Stomach smooth muscle (tissue), 2 donors: ENCODE measurements around the gene GNG13.

Source experiments
- H3K27ac ChIP-seq: one replicate; pipeline ENCODE4 v1.7.0; 2013; ENCODE audit warnings: mild to moderate bottlenecking, low read length, inconsistent platforms
- H3K27me3 ChIP-seq, 2 donors: one replicate each; pipeline ENCODE4 v1.7.0; 2013; ENCODE audit warnings: low read length in 2 of 2; ENCODE audit not compliant: insufficient read depth in 2 of 2, control insufficient read depth in 1 of 2
- H3K36me3 ChIP-seq, 2 donors: one replicate each; pipeline ENCODE4 v1.7.0; 2013; ENCODE audit warnings: low read length in 2 of 2; ENCODE audit not compliant: control insufficient read depth in 2 of 2, insufficient read depth in 2 of 2
- H3K4me1 ChIP-seq: one replicate; pipeline ENCODE4 v1.7.0; 2013; ENCODE audit warnings: low read length; ENCODE audit not compliant: control insufficient read depth, insufficient read depth
- H3K4me3 ChIP-seq, 2 donors: one replicate each; pipeline ENCODE4 v1.7.0; 2013; ENCODE audit warnings: low read length in 2 of 2
- H3K9ac ChIP-seq, 2 donors: one replicate each; pipeline ENCODE4 v1.7.0; 2013; ENCODE audit warnings: low read length in 2 of 2, mild to moderate bottlenecking in 1 of 2
- H3K9me3 ChIP-seq, 2 donors: one replicate each; pipeline ENCODE4 v1.7.0; 2013; ENCODE audit warnings: low read length in 2 of 2; ENCODE audit not compliant: control insufficient read depth in 2 of 2
- donor health status: healthy.
- donor health status: Pancreatic carcinoma.

Gene GNG13, protein sequence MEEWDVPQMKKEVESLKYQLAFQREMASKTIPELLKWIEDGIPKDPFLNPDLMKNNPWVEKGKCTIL

DNA sequence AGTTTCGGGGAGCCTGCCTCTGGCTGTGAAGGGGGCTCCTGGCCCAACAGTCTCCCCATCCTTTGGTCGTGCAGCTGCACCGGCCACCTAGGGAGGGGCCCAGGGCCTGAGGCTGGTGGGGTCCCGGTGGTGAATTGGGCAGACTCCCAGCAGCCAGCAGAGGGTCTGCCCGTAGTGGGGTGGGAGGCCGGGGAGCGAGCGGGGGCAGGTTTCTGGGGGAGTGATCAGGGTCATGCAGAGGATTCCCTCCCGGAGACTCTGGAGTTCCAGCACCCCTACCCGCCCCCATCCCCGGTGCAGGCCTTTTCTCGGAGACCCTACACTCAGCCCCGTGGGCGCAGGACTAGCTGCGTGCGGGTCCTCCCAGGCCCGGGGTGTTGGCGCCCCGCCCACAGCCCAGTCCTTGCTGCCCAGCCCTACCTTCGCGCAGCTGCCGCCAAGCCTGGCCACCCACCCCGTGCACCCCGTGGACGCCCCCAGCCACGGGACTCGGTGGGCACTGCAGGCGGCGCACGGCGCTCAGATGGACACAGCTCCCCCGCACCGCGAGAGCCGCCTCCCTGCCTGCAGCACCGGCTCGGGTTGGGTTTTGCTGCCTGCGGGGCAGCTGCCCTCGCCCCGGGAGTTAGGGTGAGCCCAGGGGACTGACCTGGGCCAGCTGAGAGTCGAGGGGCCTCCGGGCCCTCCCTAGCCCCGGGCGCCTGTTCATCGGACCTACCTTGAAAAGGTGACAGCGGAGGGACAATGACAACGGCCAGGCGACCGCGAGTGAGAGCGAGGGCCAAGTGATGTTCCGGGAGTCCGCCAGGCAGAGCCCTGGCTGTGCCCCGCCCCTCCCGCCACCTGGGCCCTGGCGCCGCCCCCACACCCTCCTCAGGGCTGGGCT is at the start of gene GNG13:
GNG13 (minus strand) TSS at position 787 of the 886 bp plus-strand sequence. CDS start 1,657 bp downstream, outside the sequence.
- no peaks in the 10 kb centered on the region for H3K4me1 ChIP-seq
- H3K27ac ChIP-seq, result no peak within 1 kb of the TSS
- no peak within 1 kb of the TSS for H3K9ac ChIP-seq
- H3K36me3 ChIP-seq, result no peaks in the 10 kb centered on the region
- peaks cover 22 to 34% of the 10 kb centered on the region in 2 donors for H3K27me3 ChIP-seq
- H3K4me3 ChIP-seq, result no peak within 1 kb of the TSS
- H3K9me3 ChIP-seq, result no peaks in the 10 kb centered on the region

DNA sequence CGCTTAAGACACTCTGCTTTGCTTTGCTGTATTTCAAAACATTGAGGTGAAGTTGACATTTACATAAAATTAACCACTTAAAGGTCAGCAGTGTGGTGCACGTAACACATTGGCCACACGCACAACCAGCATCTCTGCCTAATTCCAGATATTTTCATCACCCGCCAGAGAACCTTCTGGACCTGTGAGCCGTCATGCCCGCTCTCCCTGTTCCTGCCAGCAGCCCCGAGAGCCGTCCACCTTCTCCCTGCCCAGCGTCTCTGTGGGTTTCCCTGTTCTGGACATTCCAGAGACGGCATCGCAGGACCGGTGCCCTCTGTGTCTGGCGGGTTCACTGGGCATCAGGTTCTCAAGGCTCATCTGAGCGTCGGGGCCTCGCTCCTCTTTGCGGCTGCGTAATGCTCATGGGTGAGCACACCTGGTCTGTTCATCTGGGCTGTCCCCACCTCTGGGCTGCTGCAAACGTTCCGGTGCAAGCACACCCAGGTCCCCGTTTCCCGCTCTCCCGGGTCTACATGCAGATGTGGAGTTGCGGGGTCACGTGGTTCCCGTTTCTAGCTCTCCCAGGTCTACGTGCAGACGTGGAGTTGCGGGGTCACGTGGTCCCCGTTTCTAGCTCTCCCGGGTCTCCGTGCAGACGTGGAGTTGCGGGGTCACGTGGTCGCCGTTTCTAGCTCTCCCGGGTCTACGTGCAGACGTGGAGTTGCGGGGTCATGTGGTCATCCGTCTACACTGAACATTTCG is 48.1 kb upstream of the GNG13 start:
- H3K9ac ChIP-seq, result no peak overlapping the region
- H3K27ac ChIP-seq, result no peak overlapping the region
- no peaks in the 10 kb centered on the region for H3K9me3 ChIP-seq
- H3K4me1 ChIP-seq, result no peaks in the 10 kb centered on the region
- H3K27me3 ChIP-seq, result no peaks in the 10 kb centered on the region
- no peak overlapping the region for H3K4me3 ChIP-seq
- peaks cover 0 to 2% of the 10 kb centered on the region in 2 donors for H3K36me3 ChIP-seq

DNA sequence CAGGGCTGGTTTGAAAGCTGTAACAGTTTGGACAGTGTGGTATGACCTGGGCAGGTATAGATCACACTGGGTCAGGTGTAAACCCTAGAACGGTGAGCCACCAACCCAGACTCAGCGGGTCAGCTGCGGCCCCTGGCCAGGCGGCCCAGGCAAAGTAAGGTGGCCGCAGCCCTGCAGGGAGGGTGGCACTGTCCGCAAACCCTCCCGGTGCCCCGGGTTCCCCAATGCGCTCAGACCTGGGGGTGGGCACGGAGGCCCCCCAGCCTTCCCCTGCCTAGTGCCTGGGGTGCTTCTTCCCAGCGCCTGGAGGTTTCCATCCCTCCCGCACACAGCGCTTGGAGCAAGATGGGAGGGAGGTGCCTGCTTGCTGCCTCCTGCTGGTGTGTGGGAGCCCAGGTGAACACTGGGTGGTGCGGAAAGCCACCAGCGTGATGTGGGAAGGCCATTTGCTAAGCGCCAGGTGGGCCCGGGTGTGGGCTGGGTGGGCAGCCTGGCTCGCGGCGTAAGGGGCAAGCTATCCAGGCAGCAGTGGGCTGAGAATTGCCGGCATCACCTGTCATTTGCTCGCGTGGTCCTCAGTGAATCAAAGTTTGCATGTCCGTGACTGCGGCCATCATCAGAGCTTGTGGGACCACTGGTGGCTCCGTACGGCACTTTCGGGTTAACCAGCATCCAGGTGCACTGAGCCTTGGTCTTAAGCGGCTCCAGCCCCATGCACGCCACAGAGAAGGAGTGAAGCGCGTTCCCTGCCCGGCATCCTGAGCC is 47.3 kb upstream of the GNG13 start:
- Histone ChIP-seq H3K4me1 (no peaks in the 10 kb centered on the region), H3K9me3 (no peaks in the 10 kb centered on the region), H3K27me3 (no peaks in the 10 kb centered on the region), H3K27ac (no peak overlapping the region), H3K4me3 (no peak overlapping the region), H3K36me3 (peaks cover 0 to 2% of the 10 kb centered on the region in 2 donors), H3K9ac (no peak overlapping the region)

DNA sequence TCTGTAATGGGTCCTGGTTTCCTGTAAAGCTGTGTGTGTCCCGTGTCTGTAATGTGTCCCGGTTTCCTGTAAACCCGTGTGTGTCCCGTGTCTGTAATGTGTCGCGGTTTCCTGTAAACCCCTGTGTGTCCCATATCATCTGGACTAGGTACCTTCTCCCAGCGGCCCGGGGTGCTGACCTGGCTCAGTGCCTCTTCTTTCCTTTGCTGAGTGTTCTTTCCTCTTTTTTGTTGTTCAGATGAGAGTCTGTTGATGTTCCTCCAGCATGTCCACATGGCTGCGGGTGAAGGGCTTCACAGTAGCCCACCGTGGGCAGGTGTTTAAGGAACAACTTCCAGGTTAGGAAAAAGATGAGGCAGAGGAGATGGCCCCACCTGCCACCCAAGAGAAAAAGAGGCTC is 46.6 kb upstream of the GNG13 start:
- no peak overlapping the region for H3K27ac ChIP-seq
- no peak overlapping the region for H3K9ac ChIP-seq
- H3K4me3 ChIP-seq, result no peak overlapping the region
- peaks cover 0 to 2% of the 10 kb centered on the region in 2 donors for H3K36me3 ChIP-seq
- no peaks in the 10 kb centered on the region for H3K27me3 ChIP-seq
- H3K9me3 ChIP-seq, result no peaks in the 10 kb centered on the region
- H3K4me1 ChIP-seq, result no peaks in the 10 kb centered on the region

DNA sequence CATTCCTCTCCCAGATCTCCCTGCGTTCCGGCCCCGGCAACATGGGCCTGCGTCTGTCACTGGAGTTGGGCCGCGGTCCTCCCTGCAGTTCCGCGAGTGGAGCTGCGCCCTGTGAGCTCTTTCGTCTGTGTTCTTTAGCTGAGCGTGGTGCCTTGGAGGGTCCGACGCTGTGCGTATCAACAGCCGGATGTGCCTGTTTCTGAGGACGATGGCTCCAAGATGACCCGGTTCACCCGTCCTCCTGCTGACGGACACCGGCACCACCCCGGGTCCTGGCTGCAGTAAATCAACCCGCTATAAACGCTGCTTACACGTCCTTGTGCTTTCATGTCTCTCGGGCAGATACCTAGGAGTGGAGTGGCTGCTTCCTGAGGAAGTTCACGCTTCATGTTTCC is 44.8 kb upstream of the GNG13 start:
- no peak overlapping the region for H3K4me3 ChIP-seq
- no peak overlapping the region for H3K27ac ChIP-seq
- H3K9me3 ChIP-seq, result no peaks in the 10 kb centered on the region
- peaks cover 0 to 2% of the 10 kb centered on the region in 2 donors for H3K36me3 ChIP-seq
- H3K27me3 ChIP-seq, result peaks cover 3% of the 10 kb centered on the region in 2 donors
- no peaks in the 10 kb centered on the region for H3K4me1 ChIP-seq
- no peak overlapping the region for H3K9ac ChIP-seq

DNA sequence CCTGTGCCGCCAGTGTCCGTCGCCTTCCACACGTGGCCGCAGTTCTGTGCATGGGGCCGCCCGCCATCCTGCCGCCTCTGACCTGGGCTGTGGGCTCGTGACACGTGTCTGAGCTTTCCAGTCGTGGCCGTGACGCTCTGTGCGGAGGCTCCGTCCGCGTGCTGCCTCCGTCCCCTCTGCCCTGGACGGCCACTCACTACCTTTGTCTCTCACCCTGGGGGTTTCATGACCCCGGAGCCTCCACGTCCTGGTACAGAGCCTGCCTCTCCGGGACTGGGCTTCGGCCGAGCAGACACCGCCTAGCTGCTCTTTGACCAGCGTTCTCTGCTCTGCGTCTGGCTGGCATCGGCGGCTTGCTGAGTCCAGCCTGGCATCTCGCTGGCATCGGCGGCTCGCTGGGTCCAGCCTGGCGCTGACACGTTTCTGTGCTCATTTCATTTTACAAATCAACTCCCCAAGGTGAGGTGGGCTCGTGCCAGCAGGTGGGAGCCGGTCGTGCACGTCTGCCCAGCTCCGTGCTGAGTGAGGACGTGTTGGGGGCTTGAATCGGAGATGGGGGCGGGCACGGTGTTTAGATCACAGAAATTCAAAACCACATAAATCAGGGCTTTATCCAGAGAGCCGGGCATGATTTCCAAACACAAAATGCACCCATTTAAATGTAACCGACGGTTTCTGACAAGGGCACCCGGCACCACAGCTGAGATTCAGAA is 44.3 kb upstream of the GNG13 start:
- H3K4me3 ChIP-seq, result no peak overlapping the region

DNA sequence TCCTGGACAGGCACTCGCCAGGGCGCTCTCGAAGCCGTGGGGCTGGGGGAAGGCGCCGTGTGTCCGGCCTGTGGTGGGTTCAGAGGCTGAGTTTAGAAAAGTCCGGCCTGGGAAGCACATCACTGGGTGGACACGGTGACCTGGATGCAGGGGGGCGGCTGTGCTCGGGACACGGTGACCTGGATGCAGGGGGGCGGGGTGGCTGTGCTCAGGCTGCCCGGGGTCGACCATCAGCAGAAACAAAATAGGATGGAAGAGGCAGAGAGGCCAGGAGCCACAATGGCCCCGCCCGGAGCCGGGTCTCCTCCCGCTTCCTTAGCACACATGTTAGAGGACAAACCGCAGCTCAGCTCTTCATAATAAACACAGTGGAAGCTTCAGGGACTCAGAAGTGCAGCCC is 43.2 kb upstream of the GNG13 start:
- Histone ChIP-seq H3K9ac (no peak overlapping the region), H3K27me3 (peaks cover 3 to 18% of the 10 kb centered on the region in 2 donors), H3K9me3 (no peaks in the 10 kb centered on the region), H3K36me3 (peaks cover 0 to 2% of the 10 kb centered on the region in 2 donors), H3K4me3 (no peak overlapping the region), H3K27ac (no peak overlapping the region), H3K4me1 (no peaks in the 10 kb centered on the region)

More for the DNA sequence above, 44.3 kb upstream of the GNG13 start:
- Histone ChIP-seq H3K27me3 (peaks cover 3 to 8% of the 10 kb centered on the region in 2 donors), H3K27ac (no peak overlapping the region), H3K9me3 (no peaks in the 10 kb centered on the region), H3K36me3 (peaks cover 0 to 2% of the 10 kb centered on the region in 2 donors), H3K4me1 (no peaks in the 10 kb centered on the region), H3K9ac (no peak overlapping the region)

DNA sequence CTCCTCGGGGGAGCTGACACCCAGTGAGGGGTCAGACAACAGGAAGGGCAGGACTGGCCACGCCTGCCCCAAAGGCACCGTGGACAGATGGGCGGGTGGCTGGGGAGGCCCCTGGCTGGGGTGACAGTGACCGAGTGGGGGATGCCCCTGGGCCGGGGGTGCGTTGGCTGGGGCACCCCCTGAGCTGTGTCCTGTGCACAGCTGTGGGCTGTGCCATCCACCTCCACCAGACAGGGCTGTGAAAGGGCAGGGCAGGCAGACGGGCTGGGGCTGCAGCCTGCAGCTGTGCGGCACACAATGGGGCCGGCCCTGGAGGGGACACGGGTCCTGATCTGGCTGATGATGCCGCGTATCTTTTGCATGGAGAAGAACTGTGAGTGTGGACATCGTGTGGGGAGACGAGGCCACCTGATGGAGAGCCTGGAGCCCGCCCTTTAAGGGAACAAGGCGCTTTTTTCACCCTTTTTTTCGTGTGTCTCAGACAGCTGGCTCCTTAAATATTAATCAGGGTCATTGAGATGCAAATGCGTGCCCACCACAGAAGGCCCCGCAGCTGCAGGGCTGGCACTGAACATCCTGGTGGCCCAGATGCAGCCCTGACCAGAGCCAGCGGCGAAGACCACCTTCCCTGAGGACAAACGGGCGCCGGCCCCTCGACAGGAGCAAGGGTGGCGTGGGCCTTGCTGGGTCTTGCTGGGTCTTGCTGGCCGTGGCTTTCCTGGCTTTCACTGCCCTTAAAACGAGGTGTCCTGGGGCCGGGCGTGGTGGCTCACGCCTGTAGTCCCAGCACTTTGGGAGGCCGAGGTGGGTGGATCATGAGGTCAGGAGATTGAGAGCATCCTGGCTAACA is 42.4 kb upstream of the GNG13 start:
- H3K27me3 ChIP-seq, result peaks cover 3 to 19% of the 10 kb centered on the region in 2 donors
- H3K4me1 ChIP-seq, result no peaks in the 10 kb centered on the region
- no peaks in the 10 kb centered on the region for H3K9me3 ChIP-seq
- H3K27ac ChIP-seq, result no peak overlapping the region
- no peak overlapping the region for H3K4me3 ChIP-seq
- no peak overlapping the region for H3K9ac ChIP-seq
- peaks cover 0 to 2% of the 10 kb centered on the region in 2 donors for H3K36me3 ChIP-seq

DNA sequence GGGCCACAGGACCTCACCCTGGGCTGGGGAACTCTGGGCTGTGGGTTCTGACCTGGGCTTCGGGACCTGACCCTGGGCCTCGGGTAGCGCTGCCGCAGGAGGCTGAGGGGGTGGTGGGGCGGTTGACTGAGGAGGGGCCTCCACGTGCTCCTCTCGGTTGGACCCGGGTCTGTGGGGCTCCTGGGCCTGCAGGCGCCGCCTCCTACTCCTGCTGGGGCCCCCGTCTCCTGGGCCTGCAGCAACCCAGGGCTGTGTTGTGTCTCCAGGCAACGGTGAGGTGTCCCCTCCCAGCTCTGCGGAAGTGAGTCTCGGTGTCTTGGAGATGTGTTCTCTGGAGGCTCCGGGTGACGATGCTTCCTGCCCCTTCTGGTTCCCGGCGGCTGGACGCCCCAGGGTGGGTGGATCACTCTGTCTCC is 41.5 kb upstream of the GNG13 start:
- Histone ChIP-seq H3K4me3 (no peak overlapping the region), H3K27ac (no peak overlapping the region), H3K9me3 (no peaks in the 10 kb centered on the region), H3K27me3 (peaks cover 3 to 19% of the 10 kb centered on the region in 2 donors), H3K36me3 (peaks cover 0 to 2% of the 10 kb centered on the region in 2 donors), H3K4me1 (no peaks in the 10 kb centered on the region), H3K9ac (no peak overlapping the region)
